H9 (cell line): Measurements from ENCODE around the gene FBLN2. TPM values are rescaled to one million over a fixed set of nuclear protein-coding genes. Genes with fewer than 3 reads are reported as not detected.

Source experiments
- DNase-seq: peaks from one replicate; pipeline ENCODE4 v3.0.0-alpha.2; 2017
- H2AFZ ChIP-seq: one replicate; pipeline ENCODE4 v1.6.1; 2013; ENCODE audit warnings: mild to moderate bottlenecking, low read length, control low read depth, moderate library complexity
- H2AK5ac ChIP-seq: 2 replicates; pipeline ENCODE4 v1.6.1; 2013; ENCODE audit warnings: low read length, control low read depth, mixed read lengths; ENCODE audit not compliant: insufficient read length
- H2BK120ac ChIP-seq: one replicate; pipeline ENCODE4 v1.6.1; 2013; ENCODE audit warnings: low read depth, mild to moderate bottlenecking, low read length, control low read depth, inconsistent platforms; ENCODE audit not compliant: poor library complexity, severe bottlenecking
- H2BK12ac ChIP-seq: 2 replicates; pipeline ENCODE4 v1.6.1; 2013; ENCODE audit warnings: low read length, control low read depth, mixed read lengths, low read depth; ENCODE audit not compliant: insufficient read length
- H2BK15ac ChIP-seq: 2 replicates; pipeline ENCODE4 v1.6.1; 2013; ENCODE audit warnings: low read depth, low read length, control low read depth
- H2BK20ac ChIP-seq: one replicate; pipeline ENCODE4 v1.6.1; 2013; ENCODE audit warnings: low read depth, mild to moderate bottlenecking, low read length, control low read depth, inconsistent platforms; ENCODE audit not compliant: poor library complexity, severe bottlenecking
- H2BK5ac ChIP-seq: 2 replicates; pipeline ENCODE4 v1.6.1; 2013; ENCODE audit warnings: low read length, control low read depth, mixed read lengths; ENCODE audit not compliant: insufficient read length
- H3K14ac ChIP-seq: 2 replicates; pipeline ENCODE4 v1.6.1; 2013; ENCODE audit warnings: low read length, control low read depth; ENCODE audit not compliant: insufficient read depth
- H3K18ac ChIP-seq: 2 replicates; pipeline ENCODE4 v1.6.1; 2013; ENCODE audit warnings: low read depth, mild to moderate bottlenecking, mixed read lengths, low read length, control low read depth; ENCODE audit not compliant: insufficient read length
- H3K23ac ChIP-seq: 2 replicates; pipeline ENCODE4 v1.6.1; 2013; ENCODE audit warnings: low read length, control low read depth, mixed read lengths, low read depth; ENCODE audit not compliant: insufficient read length
- H3K23me2 ChIP-seq: 2 replicates; pipeline ENCODE4 v1.6.1; 2013; ENCODE audit warnings: low read depth, mild to moderate bottlenecking, mixed read lengths, low read length, control low read depth; ENCODE audit not compliant: insufficient read length, poor library complexity, severe bottlenecking
- H3K27ac ChIP-seq: 2 replicates; pipeline ENCODE4 v1.5.1; 2013; ENCODE audit warnings: low read length, control low read depth, mixed read lengths, low read depth; ENCODE audit not compliant: insufficient read length
- H3K27me3 ChIP-seq: 2 replicates; pipeline ENCODE4 v1.6.1; 2013; ENCODE audit warnings: low read length, control low read depth, inconsistent platforms; ENCODE audit not compliant: insufficient read depth
- H3K4ac ChIP-seq: 2 replicates; pipeline ENCODE4 v1.6.1; 2013; ENCODE audit warnings: low read depth, mild to moderate bottlenecking, control low read depth, inconsistent platforms, low read length, moderate library complexity
- H3K4me1 ChIP-seq: 2 replicates; pipeline ENCODE4 v1.6.1; 2013; ENCODE audit warnings: low read length, control low read depth, inconsistent platforms; ENCODE audit not compliant: insufficient read depth
- H3K4me2 ChIP-seq: 2 replicates; pipeline ENCODE4 v1.6.1; 2013; ENCODE audit warnings: low read length, control low read depth, mixed read lengths; ENCODE audit not compliant: insufficient read length, insufficient read depth
- H3K56ac ChIP-seq: 2 replicates; pipeline ENCODE4 v1.6.1; 2013; ENCODE audit warnings: low read depth, mild to moderate bottlenecking, mixed read lengths, low read length, control low read depth; ENCODE audit not compliant: insufficient read length
- H3K79me1 ChIP-seq: 2 replicates; pipeline ENCODE4 v1.6.1; 2013; ENCODE audit warnings: low read depth, mild to moderate bottlenecking, moderate library complexity, low read length, control low read depth, inconsistent platforms; ENCODE audit not compliant: insufficient read depth, poor library complexity, severe bottlenecking
- H3K79me2 ChIP-seq: 2 replicates; pipeline ENCODE4 v1.6.1; 2013; ENCODE audit warnings: low read length, control low read depth, inconsistent platforms; ENCODE audit not compliant: insufficient read depth
- H3K9ac ChIP-seq: 2 replicates; pipeline ENCODE4 v1.6.1; 2013; ENCODE audit warnings: low read length, control low read depth, mixed read lengths; ENCODE audit not compliant: insufficient read length; ENCODE audit errors: extremely low read depth
- H3K9me3 ChIP-seq: one replicate; pipeline ENCODE4 v1.6.1; 2013; ENCODE audit warnings: low read depth, low read length, inconsistent platforms; ENCODE audit not compliant: control insufficient read depth
- H3T11ph ChIP-seq: one replicate; pipeline ENCODE4 v1.6.1; 2013; ENCODE audit warnings: mild to moderate bottlenecking, low read length, control low read depth, inconsistent platforms
- H4K20me1 ChIP-seq: one replicate; pipeline ENCODE4 v1.6.1; 2013; ENCODE audit not compliant: control insufficient read depth, insufficient read length, insufficient read depth
- H4K5ac ChIP-seq: 2 replicates; pipeline ENCODE4 v1.6.1; 2013; ENCODE audit warnings: low read depth, mild to moderate bottlenecking, mixed read lengths, low read length, control low read depth; ENCODE audit not compliant: insufficient read length
- H4K8ac ChIP-seq: replicated peaks from 2 replicates; pipeline ENCODE4 v1.6.1; 2013; ENCODE audit warnings: low read length, control low read depth, mixed read lengths, low read depth; ENCODE audit not compliant: insufficient read length
- H4K91ac ChIP-seq: 2 replicates; pipeline ENCODE4 v1.6.1; 2013; ENCODE audit warnings: low read depth, mild to moderate bottlenecking, moderate library complexity, mixed read lengths, low read length, control low read depth; ENCODE audit not compliant: insufficient read length
- H3K27ac Mint-ChIP-seq, 3 experiments: 2 replicates in 2 of 3; 3 replicates in 1 of 3; pipeline ENCODE4 v1.8.0; 2020 to 2021; ENCODE audit warnings: mixed read lengths in 3 of 3, mild to moderate bottlenecking in 1 of 3, moderate library complexity in 1 of 3
- H3K27me3 Mint-ChIP-seq: 2 replicates; pipeline ENCODE4 v1.8.0; 2021; ENCODE audit warnings: low read depth, mild to moderate bottlenecking, moderate library complexity, mixed read lengths
- H3K36me3 Mint-ChIP-seq, 3 experiments: 2 replicates in 2 of 3; 3 replicates in 1 of 3; pipeline ENCODE4 v1.8.0; 2020 to 2021; ENCODE audit warnings: low read depth in 3 of 3, mixed read lengths in 3 of 3; ENCODE audit not compliant: insufficient read depth in 1 of 3
- H3K4me1 Mint-ChIP-seq, 2 experiments: 2 replicates each; pipeline ENCODE4 v1.8.0; 2020; ENCODE audit warnings: mixed read lengths in 2 of 2
- H3K4me3 Mint-ChIP-seq, 2 experiments: 2 replicates in 1 of 2; 3 replicates in 1 of 2; pipeline ENCODE4 v1.8.0; 2020 to 2021; ENCODE audit warnings: mild to moderate bottlenecking in 2 of 2, mixed read lengths in 2 of 2, moderate library complexity in 1 of 2
- H3K9me3 Mint-ChIP-seq, 2 experiments: 2 replicates in 1 of 2; 3 replicates in 1 of 2; pipeline ENCODE4 v1.8.0; 2020; ENCODE audit warnings: mild to moderate bottlenecking in 2 of 2, mixed read lengths in 2 of 2, moderate library complexity in 1 of 2
- WGBS: extraction: QIAGEN DNeasy Blood & Tissue Kit; methylation state at CpG from one replicate; pipeline ENCODE4 v1.1.7; 2013; ENCODE audit warnings: missing lambda C conversion rate, low lambda C conversion rate, mixed read lengths; ENCODE audit not compliant: insufficient read length; ENCODE audit errors: extremely low coverage; 5-methylcytosine and 5-hydroxymethylcytosine counted together
- total RNA-seq: library from RNA; stranded (reverse); gene quantifications from 2 replicates; pipeline ENCODE4 v1.2.1, GENCODE V29; 2021
- TF ChIP-seq, protein P1 (sequence below): fragments of 200-600 bp; sonication (generic); conservative IDR thresholded peaks from 3 replicates; pipeline ENCODE4 v1.8.0; 2021; ENCODE audit warnings: antibody characterized with exemption, mild to moderate bottlenecking

FBLN2 gene
- total RNA-seq, 1 experiment from 2014 or later = 11.8 TPM

DNA sequence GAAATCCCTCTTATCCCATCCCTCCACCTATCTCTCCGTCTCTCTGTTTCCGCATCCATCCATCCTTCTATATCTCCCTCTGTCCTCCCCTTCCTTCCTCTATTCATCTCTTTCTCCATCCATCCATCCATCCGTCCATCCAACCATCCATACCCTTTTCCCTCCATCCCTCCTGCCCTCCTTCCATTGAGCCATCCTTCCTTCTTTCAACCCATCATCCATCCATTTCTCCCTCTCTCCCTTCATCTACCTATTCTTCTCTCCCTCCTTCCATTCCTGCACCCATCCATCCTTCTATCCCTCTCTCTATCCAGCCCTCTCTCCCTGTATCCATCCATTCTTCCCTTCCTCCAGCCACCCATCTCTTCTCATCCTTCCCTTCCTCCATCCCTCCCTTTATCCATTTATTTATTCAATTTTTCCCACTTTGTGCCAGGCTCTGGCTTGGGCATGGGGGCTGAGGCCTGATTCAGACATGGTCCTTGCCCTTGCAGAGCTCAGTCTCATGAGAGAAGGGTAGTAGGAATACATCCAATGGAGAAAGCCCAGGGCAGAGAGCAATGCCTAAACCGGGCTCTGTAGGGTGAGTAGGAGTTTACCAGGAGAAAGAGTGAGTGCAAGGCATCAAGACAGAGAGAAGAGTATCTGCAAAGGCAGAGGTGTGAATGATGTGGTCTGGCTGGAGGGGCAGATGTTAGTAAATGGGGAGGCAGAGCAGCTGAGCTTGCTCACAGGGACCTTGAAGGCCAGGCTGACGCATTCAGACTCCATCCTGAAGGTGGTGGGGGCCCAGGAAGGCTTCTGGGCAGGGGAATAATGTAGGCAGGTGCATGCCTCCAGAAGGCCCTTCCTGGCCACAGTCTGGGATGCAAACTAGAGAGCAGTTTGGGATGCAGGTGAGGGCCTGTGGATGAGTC, 19.5 kb upstream of the FBLN2 start:
- Histone ChIP-seq H4K5ac (no peak overlapping the region), H2BK120ac (no peak overlapping the region), H3K79me1 (no peaks in the 10 kb centered on the region), H2AFZ (no peak overlapping the region), H4K20me1 (no peaks in the 10 kb centered on the region), H3K4me2 (no peak overlapping the region), H2AK5ac (no peak overlapping the region), H3K27ac (no peak overlapping the region), H2BK5ac (no peak overlapping the region), H3K27me3 (no peaks in the 10 kb centered on the region), H2BK20ac (no peak overlapping the region), H3K18ac (no peak overlapping the region), H2BK15ac (no peak overlapping the region), H3K9me3 (no peaks in the 10 kb centered on the region), H3K4me1 (no peaks in the 10 kb centered on the region; the same call in 1 of the 2 replicates), H3K23ac (no peak overlapping the region), H3K14ac (no peak overlapping the region), H3K9ac (no peak overlapping the region), H4K91ac (no peak overlapping the region), H3K79me2 (no peaks in the 10 kb centered on the region), H3K23me2 (no peaks in the 10 kb centered on the region), H3K56ac (no peak overlapping the region), H4K8ac (no peak overlapping the region), H3T11ph (no peak overlapping the region), H3K4ac (no peak overlapping the region), H2BK12ac (no peak overlapping the region)
- 100% methylated on average over 1 of the region's 5 CpGs for WGBS
- Mint-ChIP-seq H3K4me1 (peaks cover 26 to 33% of the 10 kb centered on the region in 2 experiments), H3K4me3 (no peak overlapping the region; a peak in 1 of 5 replicates), H3K27ac (no peak overlapping the region; a peak in 1 of 7 replicates), H3K36me3 (no peaks in the 10 kb centered on the region), H3K9me3 (no peaks in the 10 kb centered on the region), H3K27me3 (peaks cover 4% of the 10 kb centered on the region)
- DNase-seq = no peak
- TF ChIP-seq, protein P1, sequence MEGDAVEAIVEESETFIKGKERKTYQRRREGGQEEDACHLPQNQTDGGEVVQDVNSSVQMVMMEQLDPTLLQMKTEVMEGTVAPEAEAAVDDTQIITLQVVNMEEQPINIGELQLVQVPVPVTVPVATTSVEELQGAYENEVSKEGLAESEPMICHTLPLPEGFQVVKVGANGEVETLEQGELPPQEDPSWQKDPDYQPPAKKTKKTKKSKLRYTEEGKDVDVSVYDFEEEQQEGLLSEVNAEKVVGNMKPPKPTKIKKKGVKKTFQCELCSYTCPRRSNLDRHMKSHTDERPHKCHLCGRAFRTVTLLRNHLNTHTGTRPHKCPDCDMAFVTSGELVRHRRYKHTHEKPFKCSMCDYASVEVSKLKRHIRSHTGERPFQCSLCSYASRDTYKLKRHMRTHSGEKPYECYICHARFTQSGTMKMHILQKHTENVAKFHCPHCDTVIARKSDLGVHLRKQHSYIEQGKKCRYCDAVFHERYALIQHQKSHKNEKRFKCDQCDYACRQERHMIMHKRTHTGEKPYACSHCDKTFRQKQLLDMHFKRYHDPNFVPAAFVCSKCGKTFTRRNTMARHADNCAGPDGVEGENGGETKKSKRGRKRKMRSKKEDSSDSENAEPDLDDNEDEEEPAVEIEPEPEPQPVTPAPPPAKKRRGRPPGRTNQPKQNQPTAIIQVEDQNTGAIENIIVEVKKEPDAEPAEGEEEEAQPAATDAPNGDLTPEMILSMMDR = no peak
